Vagina (tissue), 2 donors: Measurements from ENCODE around the gene TMEM9.

ENCODE experiments used
- POLR2A ChIP-seq, 2 donors: fragments of 450-650 bp; IDR thresholded peaks; one replicate each; pipeline ENCODE4 v1.6.1; 2017; ENCODE audit warnings: antibody characterized with exemption in 2 of 2, mild to moderate bottlenecking in 2 of 2, moderate library complexity in 2 of 2
- POLR2AphosphoS5 ChIP-seq, 2 donors: sonication (generic); formaldehyde crosslinking; IDR thresholded peaks; one replicate each; pipeline ENCODE4 v1.9.0; 2017; ENCODE audit warnings: antibody characterized with exemption in 2 of 2, mild to moderate bottlenecking in 2 of 2, low read depth in 1 of 2; ENCODE audit not compliant: insufficient read depth in 1 of 2
- TF ChIP-seq, protein P1 (sequence below), 3 experiments: fragments of 450-650 bp in 2 of 3; fragments of 200-600 bp in 1 of 3; sonication (generic) in 1 of 3; IDR thresholded peaks; one replicate each; pipeline ENCODE4 v1.5.1; 2017 to 2019; ENCODE audit warnings: antibody characterized with exemption in 3 of 3, mild to moderate bottlenecking in 2 of 3, moderate library complexity in 2 of 3

DNA sequence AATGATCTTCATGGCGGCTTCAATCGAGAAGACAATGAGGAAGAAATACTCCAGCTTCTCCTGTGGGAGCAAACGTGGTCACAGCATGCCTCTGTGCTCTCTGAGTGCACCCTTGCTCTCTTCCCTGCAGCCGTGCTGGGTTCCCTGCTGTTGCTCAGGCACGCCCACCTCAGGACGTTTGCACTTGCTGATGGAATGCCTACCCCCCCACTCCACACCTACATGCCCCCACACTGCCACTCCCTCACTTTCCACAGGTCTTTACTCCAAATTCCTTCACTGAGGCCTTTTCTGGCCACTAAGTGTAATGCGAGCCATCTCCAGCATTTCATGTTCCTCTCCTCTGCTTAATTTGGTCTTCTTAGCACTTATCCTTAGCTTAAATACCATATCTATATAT, 60.3 kb downstream of the TMEM9 start:
- TF ChIP-seq, protein P1, sequence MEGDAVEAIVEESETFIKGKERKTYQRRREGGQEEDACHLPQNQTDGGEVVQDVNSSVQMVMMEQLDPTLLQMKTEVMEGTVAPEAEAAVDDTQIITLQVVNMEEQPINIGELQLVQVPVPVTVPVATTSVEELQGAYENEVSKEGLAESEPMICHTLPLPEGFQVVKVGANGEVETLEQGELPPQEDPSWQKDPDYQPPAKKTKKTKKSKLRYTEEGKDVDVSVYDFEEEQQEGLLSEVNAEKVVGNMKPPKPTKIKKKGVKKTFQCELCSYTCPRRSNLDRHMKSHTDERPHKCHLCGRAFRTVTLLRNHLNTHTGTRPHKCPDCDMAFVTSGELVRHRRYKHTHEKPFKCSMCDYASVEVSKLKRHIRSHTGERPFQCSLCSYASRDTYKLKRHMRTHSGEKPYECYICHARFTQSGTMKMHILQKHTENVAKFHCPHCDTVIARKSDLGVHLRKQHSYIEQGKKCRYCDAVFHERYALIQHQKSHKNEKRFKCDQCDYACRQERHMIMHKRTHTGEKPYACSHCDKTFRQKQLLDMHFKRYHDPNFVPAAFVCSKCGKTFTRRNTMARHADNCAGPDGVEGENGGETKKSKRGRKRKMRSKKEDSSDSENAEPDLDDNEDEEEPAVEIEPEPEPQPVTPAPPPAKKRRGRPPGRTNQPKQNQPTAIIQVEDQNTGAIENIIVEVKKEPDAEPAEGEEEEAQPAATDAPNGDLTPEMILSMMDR (IDR thresholded peaks at IDR 0.05) = no peak
- TF ChIP-seq POLR2A (IDR thresholded peaks at IDR 0.05) (no peak), POLR2AphosphoS5 (IDR thresholded peaks at IDR 0.05; ENCODE audit: insufficient read depth in 1 of 2, low read depth in 1 of 2) (no peak)
